T-cell (primary cell): ENCODE measurements around the gene GPR179. TPM values are rescaled to one million over a fixed set of nuclear protein-coding genes. Genes with fewer than 3 reads are reported as not detected.

Experiments used
- ATAC-seq, 4 experiments: fragments of 200-7000 bp in 3 of 4; fragments of 150-1000 bp in 1 of 4; cut with Tn5 transposase; replicated peaks in 1 of 4; 1 replicate in 3 of 4; 2 replicates in 1 of 4; pipeline ENCODE4 v1.10.0; 2021; ENCODE audit warnings: moderate library complexity in 3 of 4, mild to moderate bottlenecking in 2 of 4, moderate number of reproducible peaks in 1 of 4
- CTCF ChIA-PET, 2 donors: fragments of 300-600 bp; sonication (Branson Sonifier 250); formaldehyde crosslinking; loops; one replicate each; lab custom pipeline; 2022; ENCODE audit warnings: antibody characterized with exemption in 2 of 2; lab: Charles Lee
- POLR2A ChIA-PET, 2 donors: fragments of 300-600 bp; sonication (Branson Sonifier 250); formaldehyde crosslinking; loops; one replicate each; lab custom pipeline; 2022; ENCODE audit warnings: antibody characterized with exemption in 2 of 2; lab: Charles Lee
- DNase-seq, 35 experiments: peaks; one replicate each; pipeline versions ENCODE4 v3.0.0 to v3.0.0-alpha.2; 2013 to 2023
- H3K27ac ChIP-seq: one replicate; pipeline ENCODE4 v1.5.1; 2013; ENCODE audit warnings: low read length
- H3K27me3 ChIP-seq, 2 experiments: replicated peaks in 1 of 2; 1 replicate in 1 of 2; 2 replicates in 1 of 2; pipeline versions ENCODE4 v1.6.1 to v1.7.0; 2013; ENCODE audit warnings: low read length in 1 of 2, mixed read lengths in 1 of 2; ENCODE audit not compliant: control insufficient read depth in 2 of 2, insufficient read depth in 2 of 2; ENCODE audit errors: extremely low read depth in 1 of 2
- H3K36me3 ChIP-seq, 2 donors: 1 replicate in 1 of 2; 2 replicates in 1 of 2; pipeline versions ENCODE4 v1.6.1 to v1.7.0; 2013; ENCODE audit warnings: low read length in 1 of 2; ENCODE audit not compliant: control insufficient read depth in 2 of 2, insufficient read depth in 1 of 2; ENCODE audit errors: extremely low read depth in 1 of 2
- H3K4me1 ChIP-seq, 2 experiments: 1 replicate in 1 of 2; 2 replicates in 1 of 2; pipeline versions ENCODE4 v1.6.1 to v1.7.0; 2013; ENCODE audit warnings: low read length in 2 of 2, mixed read lengths in 1 of 2; ENCODE audit not compliant: insufficient read depth in 2 of 2, control insufficient read depth in 1 of 2; ENCODE audit errors: extremely low read depth in 1 of 2
- H3K4me3 ChIP-seq, 2 donors: 1 replicate in 1 of 2; 2 replicates in 1 of 2; pipeline versions ENCODE4 v1.5.1 to v1.7.0; 2013; ENCODE audit warnings: mild to moderate bottlenecking in 2 of 2, low read length in 1 of 2, moderate library complexity in 1 of 2; ENCODE audit not compliant: control insufficient read depth in 1 of 2; ENCODE audit errors: extremely low read depth in 1 of 2
- H3K9me3 ChIP-seq: 2 replicates; pipeline ENCODE4 v1.7.0; 2013
- H3K27ac Mint-ChIP-seq, 2 donors: one replicate each; pipeline ENCODE4 v1.8.0; 2020 to 2021; ENCODE audit warnings: mild to moderate bottlenecking in 2 of 2, mixed read lengths in 2 of 2
- H3K27me3 Mint-ChIP-seq, 2 donors: one replicate each; pipeline ENCODE4 v1.8.0; 2021 to 2022; ENCODE audit warnings: mixed read lengths in 2 of 2
- H3K36me3 Mint-ChIP-seq: one replicate; pipeline ENCODE4 v1.8.0; 2021; ENCODE audit warnings: mixed read lengths
- H3K4me1 Mint-ChIP-seq, 3 donors: one replicate each; pipeline ENCODE4 v1.8.0; 2020 to 2022; ENCODE audit warnings: mixed read lengths in 3 of 3, mild to moderate bottlenecking in 1 of 3
- H3K4me3 Mint-ChIP-seq, 3 donors: one replicate each; pipeline ENCODE4 v1.8.0; 2020 to 2022; ENCODE audit warnings: mild to moderate bottlenecking in 3 of 3, mixed read lengths in 3 of 3, moderate library complexity in 3 of 3
- H3K9me3 Mint-ChIP-seq, 3 donors: one replicate each; pipeline ENCODE4 v1.8.0; 2020 to 2022; ENCODE audit warnings: mixed read lengths in 3 of 3
- whole genome bisulfite sequencing: methylation state at CpG from one replicate; pipeline ENCODE4 v1.1.5; 2013; ENCODE audit warnings: missing lambda C conversion rate; ENCODE audit not compliant: insufficient coverage; 5-methylcytosine and 5-hydroxymethylcytosine counted together
- total RNA-seq, 35 experiments: library from RNA in 6 of 35; stranded (reverse) in 6 of 35; fragments of 120-200 nt in 1 of 35; gene quantifications; one replicate each; pipeline versions ENCODE4 v1.2.1 to v1.2.4 and lab custom pipeline; 2013 to 2026

GPR179 gene
- total RNA-seq, 5 donors from 2014 or later (not counting 1 experiment from before 2014, with no cell fraction given), result 0.03 to 0.53 (median 0.08) TPM; not detected in 1

DNA sequence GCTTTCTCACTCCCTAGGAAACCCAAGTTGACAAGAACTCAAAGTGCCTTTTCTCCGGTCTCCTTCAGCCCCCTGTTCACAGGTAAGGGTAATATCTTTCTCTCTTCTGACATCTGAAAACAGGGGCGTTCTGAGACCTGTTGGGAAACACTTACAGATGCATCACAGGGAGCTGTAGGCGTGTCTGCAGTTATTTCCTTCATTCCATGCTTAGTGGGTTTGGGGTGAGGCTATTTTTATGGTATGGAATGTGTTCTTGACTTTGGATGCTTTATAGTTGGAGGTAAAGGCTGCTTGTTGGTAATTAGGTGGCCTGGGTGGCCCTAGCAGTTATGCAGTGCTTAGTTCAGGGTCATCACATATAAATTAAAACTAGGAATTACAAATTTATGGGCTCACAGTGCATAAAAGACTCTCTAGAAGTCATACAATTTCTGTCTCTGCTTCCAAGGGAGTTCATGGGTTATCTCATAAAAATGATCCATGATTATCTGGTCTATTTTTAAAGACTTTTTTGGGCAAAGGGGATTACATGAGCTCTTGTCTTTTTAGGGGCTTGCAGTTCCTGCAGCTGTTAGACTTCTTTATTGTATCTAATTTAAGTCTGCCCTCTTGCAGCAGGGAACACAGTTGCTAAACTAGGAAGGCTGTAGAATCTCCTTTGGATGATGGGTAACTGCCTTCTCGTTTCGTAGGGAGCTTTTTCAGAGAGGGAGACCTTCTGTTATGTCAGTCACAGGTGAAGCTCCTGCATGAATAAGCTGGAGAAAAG is 18.1 kb upstream of the GPR179 start:
- H3K9me3 ChIP-seq, result no peaks in the 10 kb centered on the region
- H3K27me3 ChIP-seq, result no peaks in the 10 kb centered on the region
- Mint-ChIP-seq H3K4me1 (peaks cover 12 to 26% (median 22%) of the 10 kb centered on the region in 3 donors), H3K9me3 (no peaks in the 10 kb centered on the region), H3K4me3 (no peak overlapping the region), H3K36me3 (peaks cover 16% of the 10 kb centered on the region), H3K27me3 (no peaks in the 10 kb centered on the region), H3K27ac (no peak overlapping the region)
- peaks cover 0 to 26% of the 10 kb centered on the region in 2 donors for H3K36me3 ChIP-seq
- DNase-seq (no peak), ATAC-seq (no peak)
- no peak overlapping the region for H3K4me3 ChIP-seq
- no peak overlapping the region for H3K27ac ChIP-seq
- no peaks in the 10 kb centered on the region for H3K4me1 ChIP-seq
- no CpG with 5 or more reads among the region's 5 CpGs for WGBS
- POLR2A ChIA-PET, result no interaction called here
- CTCF ChIA-PET, result interaction anchor here in 1 of 2 donors (0.7 kb wide), 1 partner anchor 52 kb away, joined by 3 read pairs; no protein-coding TSS in a partner anchor

DNA sequence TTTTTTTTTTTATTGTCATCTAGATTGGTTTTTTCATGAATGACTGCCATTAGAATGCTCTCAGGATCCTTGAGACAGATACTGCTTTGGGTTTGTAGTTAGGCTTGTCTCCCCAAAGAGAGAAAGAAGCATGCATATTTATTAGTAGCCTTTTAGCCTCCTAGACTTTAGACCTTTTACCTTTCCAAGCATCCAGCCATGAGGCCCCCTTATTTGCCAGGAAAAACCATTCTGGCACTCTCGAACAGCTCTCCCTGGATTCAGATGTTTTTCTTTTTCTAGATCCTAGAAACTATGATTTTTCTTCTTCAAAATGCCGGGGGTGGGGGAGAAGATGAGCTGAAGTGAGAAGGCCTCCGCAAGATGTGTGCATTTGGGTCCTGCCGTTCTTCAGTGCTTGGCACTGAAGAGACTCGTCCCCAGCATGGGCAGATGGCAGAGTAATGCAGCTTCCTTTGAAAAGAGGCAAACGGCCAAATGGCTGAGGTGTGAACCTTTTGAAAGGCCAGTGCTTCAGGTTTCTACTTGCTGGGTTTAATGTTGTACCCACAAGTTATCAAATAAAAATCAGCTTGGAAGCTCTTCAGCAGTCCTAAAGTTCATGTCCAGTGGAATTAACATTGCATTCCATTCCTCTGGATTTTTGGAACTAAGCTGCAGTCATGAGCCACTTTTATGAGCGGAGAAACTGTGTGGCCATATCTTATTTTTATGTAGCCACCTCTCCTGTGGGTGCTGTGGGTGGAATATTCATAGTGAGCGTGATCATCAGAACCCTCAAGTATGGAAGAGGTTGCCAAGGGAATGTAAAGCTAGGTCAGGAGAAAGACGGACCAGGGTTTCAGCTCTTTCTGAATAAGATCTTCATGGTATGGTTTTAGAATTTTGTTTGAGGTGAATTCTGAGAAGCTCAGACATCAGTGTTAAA is 15.1 kb upstream of the GPR179 start:
- ChIA-PET CTCF (interaction anchor here in 1 of 2 donors (0.6 to 1.4 kb wide), 2 partner anchors 9 to 15 kb away, joined by 3 to 12 read pairs; no protein-coding TSS in a partner anchor), POLR2A (no interaction called here)
- ATAC-seq (no peak), DNase-seq (no peak)
- Histone ChIP-seq H3K27me3 (no peaks in the 10 kb centered on the region), H3K27ac (no peak overlapping the region), H3K4me1 (peaks cover 1 to 5% of the 10 kb centered on the region in 2 experiments), H3K4me3 (no peak overlapping the region), H3K36me3 (peaks cover 0 to 8% of the 10 kb centered on the region in 2 donors), H3K9me3 (no peaks in the 10 kb centered on the region)
- Mint-ChIP-seq H3K27me3 (no peaks in the 10 kb centered on the region), H3K27ac (no peak overlapping the region), H3K4me3 (no peak overlapping the region), H3K9me3 (no peaks in the 10 kb centered on the region), H3K4me1 (peaks cover 37 to 54% (median 46%) of the 10 kb centered on the region in 3 donors), H3K36me3 (peaks cover 5% of the 10 kb centered on the region)
- WGBS, result 84% methylated on average over 7 of the region's 9 CpGs

DNA sequence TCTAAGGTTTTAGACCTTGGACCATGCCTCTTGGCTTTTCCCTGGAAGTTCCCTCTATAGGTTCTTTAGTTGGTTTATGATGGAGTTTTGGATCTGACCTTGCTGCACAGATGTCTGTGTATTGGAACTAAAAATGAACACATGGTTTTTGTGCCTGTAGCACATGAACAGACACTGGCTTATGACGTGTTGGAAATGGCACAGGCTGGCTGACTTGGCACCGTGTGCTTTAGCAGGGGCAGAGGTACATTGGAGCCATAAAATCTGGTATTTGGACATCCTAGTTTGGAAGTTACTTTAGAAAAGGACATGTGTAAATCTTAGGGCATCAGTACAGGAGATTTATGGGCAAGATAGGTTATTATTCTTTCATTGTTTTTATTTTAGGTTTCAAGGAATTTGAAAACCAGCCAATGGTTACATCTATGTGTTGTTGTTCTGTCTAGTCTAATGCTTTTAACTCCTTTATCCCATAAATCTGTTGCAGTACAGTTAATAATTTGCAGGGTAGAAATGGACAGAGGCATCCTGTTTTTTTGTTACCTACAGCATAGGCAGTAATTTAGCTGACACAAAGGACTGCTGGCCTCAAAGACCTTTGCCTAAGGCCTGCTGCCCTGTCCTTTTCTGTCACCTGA is 13.8 kb upstream of the GPR179 start:
- Histone ChIP-seq H3K4me3 (no peak overlapping the region), H3K27ac (no peak overlapping the region), H3K27me3 (no peaks in the 10 kb centered on the region), H3K9me3 (no peaks in the 10 kb centered on the region), H3K36me3 (peaks cover 0 to 3% of the 10 kb centered on the region in 2 donors), H3K4me1 (peaks cover 3 to 17% of the 10 kb centered on the region in 2 experiments)
- ChIA-PET POLR2A (interaction anchor here in 1 of 2 donors (0.6 kb wide), 1 partner anchor 160 kb away, joined by 4 read pairs; no protein-coding TSS in a partner anchor), CTCF (no interaction called here)
- ATAC-seq, result no peak
- Mint-ChIP-seq H3K4me3 (no peak overlapping the region), H3K36me3 (peaks cover 5% of the 10 kb centered on the region), H3K9me3 (no peaks in the 10 kb centered on the region), H3K27me3 (no peaks in the 10 kb centered on the region), H3K27ac (peak overlapping the region in 1 of 2 donors; percentile 7), H3K4me1 (peaks cover 48 to 63% (median 56%) of the 10 kb centered on the region in 3 donors)
- WGBS, result 95% methylated on average over 2 of the region's 2 CpGs
- no peak for DNase-seq

DNA sequence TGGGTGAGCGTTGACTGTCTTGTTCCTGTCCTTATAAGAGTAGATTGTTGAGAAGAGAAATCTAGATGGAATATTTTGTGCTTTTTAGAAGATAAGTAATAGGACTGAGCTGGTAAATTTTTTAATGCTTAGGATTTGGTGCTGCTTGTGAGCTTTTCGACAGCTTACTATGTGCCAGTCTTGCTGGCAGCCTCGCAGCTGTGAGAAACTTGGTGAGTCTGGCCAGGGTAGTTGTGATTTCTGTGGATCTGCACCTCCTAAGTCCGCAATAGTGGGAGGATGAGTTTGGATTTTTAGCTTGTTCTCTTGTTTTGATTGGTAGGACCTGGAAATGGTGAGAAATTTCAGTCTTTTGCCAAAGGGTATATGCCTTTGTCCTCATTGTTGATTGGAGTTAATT is 11.5 kb upstream of the GPR179 start:
- H3K4me1 Mint-ChIP-seq, result peaks cover 58 to 64% (median 60%) of the 10 kb centered on the region in 3 donors
- no peaks in the 10 kb centered on the region for H3K9me3 Mint-ChIP-seq
- Histone ChIP-seq H3K4me1 (peaks cover 3 to 24% of the 10 kb centered on the region in 2 experiments), H3K9me3 (no peaks in the 10 kb centered on the region), H3K36me3 (no peaks in the 10 kb centered on the region), H3K27ac (no peak overlapping the region), H3K4me3 (no peak overlapping the region), H3K27me3 (no peaks in the 10 kb centered on the region)
- 91% methylated on average over 3 of the region's 4 CpGs for WGBS
- no peak for ATAC-seq
- DNase-seq, result no peak
- CTCF ChIA-PET, result interaction anchor here in 1 of 2 donors (0.6 kb wide), 1 partner anchor 11 kb away, joined by 3 read pairs; no protein-coding TSS in a partner anchor
- peak overlapping the region in 1 of 3 donors; percentile 18 for H3K4me3 Mint-ChIP-seq
- no peaks in the 10 kb centered on the region for H3K27me3 Mint-ChIP-seq
- POLR2A ChIA-PET, result no interaction called here
- no peak overlapping the region for H3K27ac Mint-ChIP-seq
- H3K36me3 Mint-ChIP-seq, result no peaks in the 10 kb centered on the region

DNA sequence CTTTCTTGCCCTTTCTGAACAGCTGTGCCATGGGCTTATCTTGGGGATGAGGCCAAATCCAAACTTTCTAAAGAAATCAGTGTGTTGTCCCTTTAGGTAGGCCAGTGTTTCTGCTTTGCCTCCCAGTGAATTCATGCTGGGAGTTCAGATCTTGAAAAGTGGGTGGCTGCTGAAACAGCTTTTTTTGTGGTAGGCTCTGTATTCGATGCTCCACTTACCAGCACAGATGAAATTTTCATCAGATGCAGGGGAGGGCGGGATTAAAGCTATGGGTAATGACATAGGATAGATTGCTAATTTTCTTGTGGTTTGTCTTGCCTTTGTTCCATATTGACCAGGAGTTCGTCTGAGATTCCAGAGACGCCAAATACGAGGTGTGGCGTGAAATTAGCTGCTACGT is 10.7 kb upstream of the GPR179 start:
- no peak overlapping the region for H3K27ac ChIP-seq
- POLR2A ChIA-PET, result no interaction called here
- H3K27me3 ChIP-seq, result no peaks in the 10 kb centered on the region
- no peak overlapping the region for H3K4me3 ChIP-seq
- CTCF ChIA-PET, result interaction anchor here in 1 of 2 donors (1.2 kb wide), 1 partner anchor 60 kb away, joined by 3 read pairs; no protein-coding TSS in a partner anchor
- DNase-seq (no peak), ATAC-seq (no peak)
- H3K36me3 ChIP-seq, result no peaks in the 10 kb centered on the region
- peaks cover 3 to 24% of the 10 kb centered on the region in 2 experiments for H3K4me1 ChIP-seq
- H3K27ac Mint-ChIP-seq, result no peak overlapping the region
- WGBS, result 90% methylated on average over 2 of the region's 7 CpGs
- H3K9me3 ChIP-seq, result no peaks in the 10 kb centered on the region
- no peaks in the 10 kb centered on the region for H3K9me3 Mint-ChIP-seq
- no peaks in the 10 kb centered on the region for H3K36me3 Mint-ChIP-seq
- H3K4me1 Mint-ChIP-seq, result peaks cover 58 to 64% (median 60%) of the 10 kb centered on the region in 3 donors
- peak overlapping the region in 1 of 3 donors; percentile 80 for H3K4me3 Mint-ChIP-seq
- H3K27me3 Mint-ChIP-seq, result no peaks in the 10 kb centered on the region
